Tibial nerve (tissue), 4 donors: Measurements from ENCODE around the gene UNC79. TPM values are rescaled to one million over a fixed set of nuclear protein-coding genes. Genes with fewer than 3 reads are reported as not detected.
A peak's percentile ranks its signal among the peaks of the same experiment; 100 is the strongest.

Experiments
- DNase-seq, 2 donors: peaks; one replicate each; pipeline ENCODE4 v3.0.0-alpha.2; 2019; ENCODE audit warnings: low spot score in 2 of 2
- H3K27ac ChIP-seq, 4 donors: fragments of 200-600 bp; sonication (generic) in 3 of 4; one replicate each; pipeline ENCODE4 v1.5.1; 2017 to 2019; ENCODE audit warnings: mild to moderate bottlenecking in 1 of 4
- H3K27me3 ChIP-seq, 2 donors: fragments of 200-600 bp; sonication (generic) in 1 of 2; one replicate each; pipeline versions ENCODE4 v1.5.1 to v1.6.0; 2017 to 2019
- H3K36me3 ChIP-seq, 3 donors: fragments of 200-600 bp; sonication (generic); one replicate each; pipeline ENCODE4 v1.5.1; 2018 to 2019
- H3K4me1 ChIP-seq, 4 donors: fragments of 200-600 bp; sonication (generic) in 3 of 4; one replicate each; pipeline ENCODE4 v1.5.1; 2017 to 2019
- H3K4me3 ChIP-seq, 4 donors: fragments of 200-600 bp; sonication (generic) in 3 of 4; one replicate each; pipeline ENCODE4 v1.5.1; 2017 to 2019; ENCODE audit warnings: mild to moderate bottlenecking in 1 of 4, moderate library complexity in 1 of 4
- H3K9me3 ChIP-seq, 4 donors: fragments of 200-600 bp; sonication (generic) in 3 of 4; one replicate each; pipeline ENCODE4 v1.5.1; 2017 to 2019
- EP300 ChIP-seq, 2 donors: sonication (generic); formaldehyde crosslinking; IDR thresholded peaks; one replicate each; pipeline ENCODE4 v1.6.1; 2017; ENCODE audit warnings: antibody characterized with exemption in 2 of 2, mild to moderate bottlenecking in 1 of 2
- POLR2A ChIP-seq, 2 donors: fragments of 450-650 bp; IDR thresholded peaks; one replicate each; pipeline ENCODE4 v1.6.1; 2017; ENCODE audit warnings: antibody characterized with exemption in 2 of 2, mild to moderate bottlenecking in 2 of 2, moderate library complexity in 2 of 2
- WGBS, 2 donors: methylation state at CpG; one replicate each; pipeline ENCODE4 v1.1.5; 2018; 5-methylcytosine and 5-hydroxymethylcytosine counted together
- total RNA-seq, 4 donors: library from RNA; depleted of rRNA; stranded (reverse); fragments of >200 nt; gene quantifications; one replicate each; pipeline ENCODE4 v1.1.0, GENCODE V29; 2016
- TF ChIP-seq, protein P1 (sequence below), 5 experiments: fragments of 200-600 bp in 3 of 5; fragments of 450-650 bp in 2 of 5; sonication (generic) in 3 of 5; IDR thresholded peaks; one replicate each; pipeline ENCODE4 v1.5.1; 2016 to 2019; ENCODE audit warnings: antibody characterized with exemption in 5 of 5, mild to moderate bottlenecking in 3 of 5, moderate library complexity in 2 of 5

The UNC79 gene
- total RNA-seq, 4 donors from 2014 or later = under 0.01 to 1.3 (median 0.21) TPM; not detected in 1

- Histone ChIP-seq H3K27me3 (no peaks in the 10 kb centered on the region), H3K4me3 (no peak overlapping the region), H3K27ac (no peak overlapping the region), H3K9me3 (no peaks in the 10 kb centered on the region), H3K4me1 (no peaks in the 10 kb centered on the region), H3K36me3 (no peaks in the 10 kb centered on the region)
- TF ChIP-seq POLR2A (IDR thresholded peaks at IDR 0.05) = no peak
- TF ChIP-seq, protein P1, sequence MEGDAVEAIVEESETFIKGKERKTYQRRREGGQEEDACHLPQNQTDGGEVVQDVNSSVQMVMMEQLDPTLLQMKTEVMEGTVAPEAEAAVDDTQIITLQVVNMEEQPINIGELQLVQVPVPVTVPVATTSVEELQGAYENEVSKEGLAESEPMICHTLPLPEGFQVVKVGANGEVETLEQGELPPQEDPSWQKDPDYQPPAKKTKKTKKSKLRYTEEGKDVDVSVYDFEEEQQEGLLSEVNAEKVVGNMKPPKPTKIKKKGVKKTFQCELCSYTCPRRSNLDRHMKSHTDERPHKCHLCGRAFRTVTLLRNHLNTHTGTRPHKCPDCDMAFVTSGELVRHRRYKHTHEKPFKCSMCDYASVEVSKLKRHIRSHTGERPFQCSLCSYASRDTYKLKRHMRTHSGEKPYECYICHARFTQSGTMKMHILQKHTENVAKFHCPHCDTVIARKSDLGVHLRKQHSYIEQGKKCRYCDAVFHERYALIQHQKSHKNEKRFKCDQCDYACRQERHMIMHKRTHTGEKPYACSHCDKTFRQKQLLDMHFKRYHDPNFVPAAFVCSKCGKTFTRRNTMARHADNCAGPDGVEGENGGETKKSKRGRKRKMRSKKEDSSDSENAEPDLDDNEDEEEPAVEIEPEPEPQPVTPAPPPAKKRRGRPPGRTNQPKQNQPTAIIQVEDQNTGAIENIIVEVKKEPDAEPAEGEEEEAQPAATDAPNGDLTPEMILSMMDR (IDR thresholded peaks at IDR 0.05) = peak in 2 of 5 experiments; percentile 20 to 32
- 49 to 50% methylated on average over 5 of the region's 5 CpGs for WGBS, 2 donors
- no peak for DNase-seq
Observed at GRCh38 chr14:93648440-93649168, 217.9 kb downstream of the UNC79 start.

- 75 to 84% methylated on average over 5 of the region's 5 CpGs for WGBS, 2 donors
- H3K4me1 ChIP-seq = peaks cover 0 to 15% (median 2%) of the 10 kb centered on the region in 4 donors
- no peak overlapping the region for H3K4me3 ChIP-seq
- H3K27ac ChIP-seq = peak overlapping the region in 1 of 4 donors; percentile 30
- TF ChIP-seq EP300 (IDR thresholded peaks at IDR 0.05) (no peak), POLR2A (IDR thresholded peaks at IDR 0.05) (no peak)
- TF ChIP-seq, protein P1 (IDR thresholded peaks at IDR 0.05) = no peak
- H3K9me3 ChIP-seq = no peaks in the 10 kb centered on the region
- DNase-seq = no peak
- no peaks in the 10 kb centered on the region for H3K27me3 ChIP-seq
- no peaks in the 10 kb centered on the region for H3K36me3 ChIP-seq
Observed at GRCh38 chr14:93654599-93654998, 223.9 kb downstream of the UNC79 start.

DNA sequence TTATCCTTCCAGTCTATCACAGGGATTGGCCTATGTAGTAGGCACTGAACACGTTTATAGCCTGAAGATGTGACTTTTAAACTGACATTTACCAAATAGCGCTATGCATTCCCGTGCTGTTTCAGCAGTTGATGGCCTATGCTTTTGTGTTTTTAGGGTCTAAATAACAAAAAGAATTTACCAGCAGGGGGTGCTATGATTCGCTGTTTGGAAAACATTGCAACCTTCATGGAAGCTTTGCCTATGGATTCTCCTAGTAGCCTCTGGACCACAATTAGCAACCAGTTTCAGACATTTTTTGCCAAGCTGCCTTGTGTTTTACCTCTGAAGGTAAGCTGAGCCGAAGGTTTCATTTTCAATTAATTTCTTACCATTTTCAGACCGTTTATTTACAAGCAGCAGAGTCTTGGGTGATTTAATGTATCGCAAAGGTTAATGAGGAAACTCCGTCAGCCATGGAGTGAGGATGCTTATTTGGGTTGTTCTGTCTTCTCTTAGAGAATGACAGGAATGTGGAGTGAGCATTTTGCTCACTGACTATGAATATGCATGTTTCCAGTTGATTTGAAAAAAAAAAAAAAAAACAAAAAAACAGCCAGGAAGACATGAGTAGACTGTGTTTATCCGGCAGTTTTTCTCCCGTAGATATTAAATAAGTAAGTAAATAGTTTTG is 224.5 kb downstream of the UNC79 start:
- peaks cover 0 to 15% (median 2%) of the 10 kb centered on the region in 4 donors for H3K4me1 ChIP-seq

GRCh38 chr14:93657875-93658274 is 227.1 kb downstream of the UNC79 start:
- Histone ChIP-seq H3K9me3 (no peaks in the 10 kb centered on the region), H3K36me3 (no peaks in the 10 kb centered on the region), H3K27me3 (no peaks in the 10 kb centered on the region), H3K27ac (peak overlapping the region in 3 of 4 donors; percentile 42 to 86 (median 79)), H3K4me3 (no peak overlapping the region), H3K4me1 (peaks cover 0 to 22% (median 9%) of the 10 kb centered on the region in 4 donors)
- 33 to 38% methylated on average over 6 of the region's 6 CpGs for WGBS, 2 donors
- no peak for DNase-seq
- TF ChIP-seq POLR2A (IDR thresholded peaks at IDR 0.05) = no peak
- no peak for TF ChIP-seq EP300 (IDR thresholded peaks at IDR 0.05)
- TF ChIP-seq, protein P1 (IDR thresholded peaks at IDR 0.05) = no peak

More for the DNA sequence above, 224.5 kb downstream of the UNC79 start:
- H3K27ac ChIP-seq = peak overlapping the region in 2 of 4 donors; percentile 30 to 38
- DNase-seq = peak in 1 of 2 donors; percentile 38
- H3K4me3 ChIP-seq = no peak overlapping the region
- H3K27me3 ChIP-seq = no peaks in the 10 kb centered on the region
- WGBS, 2 donors = 32 to 35% methylated on average over 10 of the region's 10 CpGs
- H3K36me3 ChIP-seq = no peaks in the 10 kb centered on the region
- TF ChIP-seq EP300 (IDR thresholded peaks at IDR 0.05) (peak in 1 of 2 donors; percentile 21), POLR2A (IDR thresholded peaks at IDR 0.05) (no peak)
- TF ChIP-seq, protein P1 (IDR thresholded peaks at IDR 0.05) = peak; percentile 39 to 71 (median 42)
- H3K9me3 ChIP-seq = no peaks in the 10 kb centered on the region

GRCh38 chr14:93663317-93663716 is 232.6 kb downstream of the UNC79 start:
- DNase-seq = no peak
- no peaks in the 10 kb centered on the region for H3K27me3 ChIP-seq
- H3K27ac ChIP-seq = peak overlapping the region; percentile 51 to 90 (median 72)
- H3K36me3 ChIP-seq = no peaks in the 10 kb centered on the region
- no peak overlapping the region for H3K4me3 ChIP-seq
- peaks cover 0 to 29% (median 9%) of the 10 kb centered on the region in 4 donors for H3K9me3 ChIP-seq
- no peak for TF ChIP-seq POLR2A (IDR thresholded peaks at IDR 0.05)
- peak; percentile 54 to 67 for TF ChIP-seq EP300 (IDR thresholded peaks at IDR 0.05)
- TF ChIP-seq, protein P1 (IDR thresholded peaks at IDR 0.05) = no peak
- peaks cover 0 to 20% (median 6%) of the 10 kb centered on the region in 4 donors for H3K4me1 ChIP-seq
